GM18505 (cell line): ENCODE measurements around the gene CUL4B.
"Not testable (repeated sequence)": the region's sequence is repeated elsewhere in the genome, so short reads cannot be mapped to it uniquely, and the experiment has no call there.

Experiments
- ATAC-seq: cut with Tn5 transposase; IDR thresholded peaks from one replicate; pipeline ENCODE4 v1.9.1; 2021; ENCODE audit not compliant: unreplicated experiment
- POLR2A ChIP-seq: IDR thresholded peaks from 4 replicates; pipeline ENCODE4 v1.6.1; 2011; ENCODE audit warnings: borderline replicate concordance; ENCODE audit not compliant: insufficient read depth, insufficient read length; ENCODE audit errors: extremely low read depth

CUL4B gene

GRCh38 chrX:120560842-120561633, at the start of gene CUL4B:
CUL4B (minus strand) TSS chrX:120560962; CDS start chrX:120560638, 324 bp downstream.
- ATAC-seq = peak; percentile 80
- TF ChIP-seq POLR2A = peak; percentile 62

- no peak for TF ChIP-seq POLR2A
- peak; percentile 48 for ATAC-seq
These were observed 43.6 kb upstream of the CUL4B start for GRCh38 chrX:120604361-120604782.

GRCh38 chrX:120603707-120604360, 43.1 kb upstream of the CUL4B start, which contains the start of gene MCTS1:
MCTS1 (plus strand) TSS chrX:120604101; CDS start chrX:120604237, 136 bp downstream.
- peak; percentile 87 for ATAC-seq
- TF ChIP-seq POLR2A = peak; percentile 70

DNA sequence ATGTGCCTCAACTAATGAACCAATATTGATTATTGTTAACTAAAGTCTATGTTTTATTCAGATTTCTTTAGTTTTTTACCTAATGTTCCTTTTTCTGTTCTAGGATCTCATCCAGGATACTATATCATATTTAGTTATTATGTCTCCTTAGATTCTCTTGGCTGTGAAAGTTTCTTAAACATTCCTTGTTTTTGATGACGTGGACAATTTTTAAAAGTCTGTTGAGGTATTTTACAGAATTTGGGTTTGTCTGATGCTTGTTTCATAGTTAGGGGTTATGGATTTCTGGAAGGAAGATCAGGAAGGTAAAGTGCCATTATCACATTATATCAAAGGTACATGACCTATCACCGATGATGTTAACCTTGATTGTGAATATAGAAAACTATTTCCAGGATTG, 24.9 kb upstream of the CUL4B start:
- TF ChIP-seq POLR2A = no peak
- no peak for ATAC-seq

- no peak for ATAC-seq
- TF ChIP-seq POLR2A = no peak
These were observed 14.8 kb upstream of the CUL4B start for GRCh38 chrX:120575379-120576114.

DNA sequence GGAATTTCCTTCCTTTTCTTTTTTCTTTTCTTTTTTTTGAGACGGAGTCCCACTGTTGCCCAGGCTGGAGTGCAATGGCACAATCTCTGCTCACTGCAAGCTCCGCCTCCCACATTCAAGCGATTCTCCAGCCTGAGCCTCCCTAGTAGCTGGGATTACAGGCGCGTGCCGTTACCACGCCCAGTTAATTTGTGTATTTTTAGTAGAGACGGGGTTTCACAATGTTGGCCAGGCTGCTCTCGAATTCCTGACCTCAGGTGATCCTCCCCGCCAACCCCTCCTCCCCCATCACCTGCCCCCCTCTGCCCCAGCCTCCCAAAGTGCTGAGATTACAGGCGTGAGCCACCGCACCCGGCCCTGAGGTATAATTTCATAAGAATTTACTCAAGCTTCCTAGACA, 13.0 kb upstream of the CUL4B start:
- not testable (repeated sequence) for ATAC-seq

DNA sequence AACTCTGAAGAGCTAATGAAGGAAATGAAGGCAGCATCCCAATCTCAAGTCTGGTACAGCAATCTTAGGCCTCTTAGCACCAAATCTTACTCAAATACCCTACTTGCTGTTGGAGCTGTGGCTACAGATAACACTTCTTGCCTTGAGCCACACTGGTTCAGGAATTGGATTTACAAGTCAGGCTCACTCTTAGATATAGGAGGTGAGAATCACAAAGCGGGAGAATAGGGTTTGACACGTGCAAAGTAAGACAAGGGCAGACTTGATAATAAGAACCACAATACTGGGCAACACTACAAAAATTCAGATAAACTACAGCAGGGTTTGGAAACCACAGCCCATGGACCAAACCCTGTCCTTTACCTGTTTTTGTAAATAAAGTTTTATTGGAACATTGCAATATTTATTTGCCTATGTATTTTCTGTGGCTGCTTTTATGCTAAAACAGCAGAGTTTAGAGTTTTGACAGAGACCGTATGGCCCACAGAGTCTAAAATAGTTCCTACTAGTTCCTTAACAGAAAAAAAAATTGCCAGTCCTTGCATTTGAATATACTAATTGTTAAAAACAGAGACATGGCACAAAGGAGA, 9.3 kb upstream of the CUL4B start:
- no peak for TF ChIP-seq POLR2A
- no peak for ATAC-seq

DNA sequence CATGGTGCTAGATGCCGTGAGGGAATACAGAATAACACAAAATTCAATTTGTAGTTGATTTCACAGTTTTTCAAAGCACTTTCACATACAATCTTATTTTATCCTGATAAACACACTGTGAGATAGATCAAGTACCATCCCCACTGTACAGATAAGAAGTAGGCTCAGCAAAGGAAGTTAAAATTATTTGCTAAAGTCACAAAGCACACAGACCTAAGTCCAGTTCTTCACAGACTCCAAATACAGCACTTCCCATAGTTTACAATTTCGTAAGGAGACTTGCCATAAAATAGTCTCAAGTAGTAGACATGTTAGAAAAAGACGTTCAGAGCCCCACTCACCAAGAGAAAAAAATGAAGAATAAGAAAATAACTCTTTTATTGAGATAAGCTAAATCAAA, 7.8 kb upstream of the CUL4B start:
- TF ChIP-seq POLR2A = no peak
- ATAC-seq = no peak

DNA sequence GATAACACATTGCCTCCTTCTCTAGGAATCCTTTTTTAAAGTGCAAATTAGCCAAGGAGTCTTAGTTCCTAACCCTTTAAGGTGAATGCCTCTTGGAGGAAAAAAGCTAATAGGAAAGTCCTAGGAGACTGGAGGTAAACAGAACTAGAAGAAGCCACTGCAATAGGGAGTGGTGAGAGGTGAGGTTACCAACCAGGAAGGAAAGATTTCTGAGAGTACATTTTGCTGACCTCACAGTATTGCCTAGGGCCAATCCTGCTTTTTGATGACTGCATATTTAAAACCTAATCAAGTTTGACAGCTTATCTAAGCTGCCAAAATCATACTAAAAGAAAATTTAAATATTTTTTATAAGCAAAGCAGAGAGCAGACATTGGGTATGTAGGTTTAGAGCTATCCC, 7.3 kb upstream of the CUL4B start:
- no peak for ATAC-seq
- no peak for TF ChIP-seq POLR2A

DNA sequence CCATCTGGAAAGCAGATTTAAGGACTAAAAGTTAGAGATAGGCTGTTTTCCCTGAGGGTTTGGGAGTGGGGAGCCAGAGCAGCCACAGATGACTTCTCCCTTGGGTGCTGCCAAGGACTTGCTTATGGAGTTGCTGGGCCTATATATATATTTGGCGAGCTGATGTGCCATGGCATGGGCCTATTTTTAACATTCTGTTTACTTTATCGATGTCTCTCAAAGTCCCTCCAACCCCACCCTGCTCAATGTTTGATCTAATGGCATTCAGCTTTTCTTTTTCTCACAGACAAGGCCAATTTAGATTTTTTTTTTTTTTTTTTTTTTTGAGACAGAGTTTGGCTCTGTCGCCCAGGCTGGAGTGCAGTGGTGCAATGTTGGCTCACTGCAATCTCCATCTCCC, 6.1 kb upstream of the CUL4B start:
- TF ChIP-seq POLR2A = no peak
- no peak for ATAC-seq

DNA sequence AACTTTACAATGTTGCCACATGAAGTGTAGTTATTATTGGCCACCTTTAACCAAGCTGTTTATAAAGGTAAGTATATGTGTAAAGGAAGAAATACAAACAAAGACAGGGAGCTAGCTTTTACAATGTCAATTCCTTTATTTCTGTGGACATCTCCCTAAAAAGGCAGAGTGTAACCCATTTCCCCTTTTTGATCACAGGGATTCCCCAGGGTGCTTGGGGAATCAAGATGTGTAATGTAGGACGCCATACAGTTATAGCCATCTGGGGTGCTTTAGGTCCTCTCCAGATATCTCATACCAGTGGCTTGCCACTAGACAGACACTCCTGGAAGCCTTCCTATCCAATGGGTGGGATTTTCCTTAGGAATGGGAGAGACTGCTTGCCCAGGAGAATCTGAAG, 4.2 kb upstream of the CUL4B start:
- TF ChIP-seq POLR2A = no peak
- ATAC-seq = no peak

DNA sequence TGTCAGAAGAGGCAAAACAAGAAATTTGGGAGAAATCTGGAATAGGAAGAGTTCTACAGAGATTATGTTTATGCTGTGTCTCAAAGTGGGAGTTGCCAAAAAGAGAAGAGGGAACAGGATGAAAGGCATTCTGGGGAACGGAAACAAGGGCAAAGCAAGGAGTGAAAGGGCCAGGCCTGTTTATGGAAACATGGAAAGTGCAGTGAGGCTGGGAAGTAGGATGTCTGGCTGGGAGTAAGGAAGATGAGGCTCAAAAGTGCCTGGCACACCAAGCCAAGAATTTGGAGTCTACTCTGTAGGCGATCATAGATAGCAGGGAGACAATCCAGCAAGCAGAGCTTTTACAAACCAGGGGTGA, 1.8 kb upstream of the CUL4B start:
- ATAC-seq = no peak
- no peak for TF ChIP-seq POLR2A
